NCI-H82 (cell line): ENCODE data around the gene IGFALS.

Experiments used
- DNase-seq: peaks from one replicate; lab custom pipeline; 2025; lab: John Stamatoyannopoulos, UW

IGFALS gene

GRCh38 chr16:1790261-1790610, 3.3 kb downstream of the IGFALS start:
- no peak for DNase-seq

GRCh38 chr16:1789643-1790045, 3.9 kb downstream of the IGFALS start:
- no peak for DNase-seq

- DNase-seq = no peak
Measured at GRCh38 chr16:1788708-1789100, 4.8 kb downstream of the IGFALS start.

- DNase-seq = no peak
Measured at GRCh38 chr16:1788095-1788707, 5.3 kb downstream of the IGFALS start.

GRCh38 chr16:1787322-1788094, 6.0 kb downstream of the IGFALS start:
- DNase-seq = no peak

- DNase-seq = no peak
Measured at GRCh38 chr16:1787056-1787321, 6.5 kb downstream of the IGFALS start.

GRCh38 chr16:1786242-1787055, 7.1 kb downstream of the IGFALS start:
- DNase-seq = no peak

- no peak for DNase-seq
Measured at GRCh38 chr16:1785846-1786170, 7.7 kb downstream of the IGFALS start.

- no peak for DNase-seq
Measured at GRCh38 chr16:1784977-1785845, 8.3 kb downstream of the IGFALS start.

GRCh38 chr16:1782408-1783264, 10.9 kb downstream of the IGFALS start, which contains the start of the genes NUBP2 and SPSB3:
Gene NUBP2, plus strand, starts transcription at chr16:1782960. Its CDS starts 61 bp downstream, at chr16:1783021.
Gene SPSB3, minus strand, starts transcription at chr16:1782571. Its CDS starts 1,088 bp downstream, at chr16:1781483.
- peak; percentile 100 for DNase-seq

- no peak for DNase-seq
Measured at GRCh38 chr16:1781758-1782407, 11.6 kb downstream of the IGFALS start.

GRCh38 chr16:1781254-1781653, 12.3 kb downstream of the IGFALS start:
- no peak for DNase-seq

GRCh38 chr16:1780677-1781072, 12.8 kb downstream of the IGFALS start:
- DNase-seq = no peak

GRCh38 chr16:1779741-1780676, 13.5 kb downstream of the IGFALS start:
- DNase-seq = no peak

- no peak for DNase-seq
Measured at GRCh38 chr16:1779234-1779701, 14.2 kb downstream of the IGFALS start.

GRCh38 chr16:1778200-1779179, 15.0 kb downstream of the IGFALS start:
- DNase-seq = no peak

- DNase-seq = no peak
Measured at GRCh38 chr16:1777375-1778199, 15.9 kb downstream of the IGFALS start.
